Measurements from ENCODE around the gene TRAPPC2. TPM values are rescaled to one million over a fixed set of nuclear protein-coding genes. Genes with fewer than 3 reads are reported as not detected.

The TRAPPC2 gene
- total and polyA plus RNA-seq, 9 of the 15 experiments (the other 6 are each of a cell fraction or from before 2014, with no cell fraction given), result 10.3 to 30.6 (median 18.6) TPM

GRCh38 chrX:13719192-13719856 lies 15.1 kb downstream of the TRAPPC2 start:
- ChIA-PET CTCF (ENCODE audit: low intra/inter-chr PET ratio) (no interaction called here), POLR2A (interaction anchor here (1.0 to 1.4 kb wide), 2 partner anchors 9 to 15 kb away, joined by 3 to 5 read pairs; partner anchors contain the start of genes OFD1 and TRAPPC2)
- H3K27ac ChIP-seq (ENCODE audit: extremely low read depth, low read depth, low read length), result no peak overlapping the region
- H2AFZ ChIP-seq (ENCODE audit: low read depth, low read length), result no peak overlapping the region
- intact Hi-C loops (cut with micrococcal nuclease) (no loop called here), in situ Hi-C loops (cut with MboI) (no loop called here)
- DNase-seq (ENCODE audit: extremely low read depth in 1 of 4, low spot score in 3 of 4), result no peak
- H4K20me1 ChIP-seq (replicated peaks; ENCODE audit: control insufficient read depth, insufficient read depth, low read length), result 0 out of 2 replicates have a peak, but pooled peaks cover 4% of the 10 kb centered on the region
- H3K4me2 ChIP-seq (ENCODE audit: insufficient read depth, low read length), result no peak overlapping the region
- no peaks in the 10 kb centered on the region for H3K9me3 ChIP-seq (replicated peaks; ENCODE audit: control insufficient read depth, insufficient read depth, low read depth, low read length)
- H3K27me3 ChIP-seq (ENCODE audit: control insufficient read depth in 2 of 2, insufficient read depth in 2 of 2, low read length in 2 of 2), result no peaks in the 10 kb centered on the region
- TF ChIP-seq NBN (IDR thresholded peaks at IDR 0.05; ENCODE audit: low read depth) (no peak), ATF2 (CRISPR knock-in tag; IDR thresholded peaks at IDR 0.05) (no peak), SUPT5H (IDR thresholded peaks at IDR 0.05) (no peak), PCBP2 (IDR thresholded peaks at IDR 0.05; ENCODE audit: low read depth, low read length, poor library complexity, severe bottlenecking) (no peak), RBFOX2 (IDR thresholded peaks at IDR 0.05; ENCODE audit: low read depth, low read length) (no peak)
- peaks cover 30% of the 10 kb centered on the region for H3K79me2 ChIP-seq (ENCODE audit: control insufficient read depth, insufficient read depth, low read length)
- H3K9ac ChIP-seq (ENCODE audit: insufficient read depth in 1 of 2, low read depth in 2 of 2, low read length in 2 of 2), result no peak overlapping the region
- no TSS peak for BruUV-seq (replicated peaks)
- no peak overlapping the region for H3K4me3 ChIP-seq
- ATAC-seq, result no peak
- no peaks in the 10 kb centered on the region for H3K9me1 ChIP-seq (ENCODE audit: control insufficient read depth, insufficient read depth, low read length)
- FAIRE-seq, result no peak
- WGBS (ENCODE audit: insufficient coverage, low coverage, missing lambda C conversion rate), result 100% methylated on average over 3 of the region's 3 CpGs
- peaks cover 79% of the 10 kb centered on the region for H3K36me3 ChIP-seq (ENCODE audit: control insufficient read depth, insufficient read depth, low read length)
- peaks cover 0 to 8% of the 10 kb centered on the region in 2 experiments; a peak in 2 of 5 replicates for H3K4me1 ChIP-seq (replicated peaks in 1 of 2; ENCODE audit: control insufficient read depth in 2 of 2, insufficient read depth in 2 of 2, low read length in 2 of 2)

Data from K562 (cell line).